GM12878 (cell line): ENCODE measurements around the gene MFSD11. TPM values are rescaled to one million over a fixed set of nuclear protein-coding genes. Genes with fewer than 3 reads are reported as not detected.

Experiments used
- ATAC-seq: fragments of 200-7000 bp; cut with Tn5 transposase; 3 replicates; pipeline ENCODE4 v1.9.1; 2020; ENCODE audit warnings: mild to moderate bottlenecking, moderate library complexity
- BruUV-seq: library from RNA; stranded (reverse); fragments of 400-500 nt; replicated peaks from 2 replicates; lab custom pipeline; 2021; lab: Mats Ljungman, UMichigan
- CTCF ChIA-PET: fragments of 300-600 bp; sonication (Branson Sonifier 250); formaldehyde crosslinking; extraction: SDS; loops from one replicate; lab custom pipeline; 2021; ENCODE audit warnings: inconsistent platforms; lab: Yijun Ruan, JAX
- POLR2A ChIA-PET: fragments of 350-600 bp; formaldehyde crosslinking; extraction: SDS; loops from one replicate; lab custom pipeline; 2021; ENCODE audit warnings: inconsistent platforms; lab: Charles Lee
- RAD21 ChIA-PET: fragments of 300-600 bp; sonication (Branson Sonifier 250); formaldehyde crosslinking; loops from one replicate; lab custom pipeline; 2023; ENCODE audit warnings: antibody characterized with exemption; ENCODE audit not compliant: unreplicated experiment; lab: Charles Lee
- SMC1A ChIA-PET: fragments of 300-600 bp; sonication (Branson Sonifier 250); formaldehyde crosslinking; loops from one replicate; lab custom pipeline; 2023; ENCODE audit not compliant: unreplicated experiment, uncharacterized antibody; lab: Charles Lee
- DNase-seq: peaks from one replicate; pipeline ENCODE4 v3.0.0-alpha.2; 2011; ENCODE audit warnings: low read depth, low spot score
- FAIRE-seq: peaks from 3 replicates; lab custom pipeline; 2011; peaks lifted over from hg19 to GRCh38; lab: Jason Lieb, UNC
- H2AFZ ChIP-seq: 2 replicates; pipeline ENCODE4 v1.6.0; 2011; ENCODE audit warnings: low read depth, low read length, control low read depth; ENCODE audit not compliant: control insufficient read depth
- H3K27ac ChIP-seq: 2 replicates; pipeline ENCODE4 v1.5.1; 2011; ENCODE audit warnings: control low read depth; ENCODE audit not compliant: control insufficient read depth, insufficient read depth
- H3K27me3 ChIP-seq, 2 experiments: replicated peaks in 1 of 2; 2 replicates each; pipeline versions ENCODE4 v1.6.0 to v1.6.1; 2011; ENCODE audit warnings: low read length in 1 of 2; ENCODE audit not compliant: control insufficient read depth in 2 of 2, insufficient read depth in 2 of 2
- H3K36me3 ChIP-seq, 2 experiments: 2 replicates each; pipeline ENCODE4 v1.5.1; 2011; ENCODE audit warnings: low read length in 1 of 2; ENCODE audit not compliant: control insufficient read depth in 2 of 2, insufficient read depth in 2 of 2
- H3K4me1 ChIP-seq: 2 replicates; pipeline ENCODE4 v1.6.1; 2011; ENCODE audit warnings: mild to moderate bottlenecking, low read length, moderate library complexity, mixed read lengths; ENCODE audit not compliant: control insufficient read depth, insufficient read depth
- H3K4me2 ChIP-seq: 2 replicates; pipeline ENCODE4 v1.6.0; 2011; ENCODE audit warnings: control low read depth; ENCODE audit not compliant: control insufficient read depth, insufficient read depth
- H3K4me3 ChIP-seq: fragments of 200-600 bp; sonication (generic); 2 replicates; pipeline ENCODE4 v1.5.1; 2016
- H3K79me2 ChIP-seq: 2 replicates; pipeline ENCODE4 v1.6.0; 2011; ENCODE audit warnings: low read length; ENCODE audit not compliant: control insufficient read depth, insufficient read depth
- H3K9ac ChIP-seq: 2 replicates; pipeline ENCODE4 v1.8.0; 2011; ENCODE audit warnings: low read length, control low read depth, mixed read lengths; ENCODE audit not compliant: control insufficient read depth, insufficient read depth
- H3K9me3 ChIP-seq: replicated peaks from 3 replicates; pipeline ENCODE4 v1.5.1; 2011; ENCODE audit warnings: mild to moderate bottlenecking, low read length; ENCODE audit not compliant: control insufficient read depth, insufficient read depth
- H4K20me1 ChIP-seq: 2 replicates; pipeline ENCODE4 v1.6.0; 2011; ENCODE audit not compliant: control insufficient read depth, insufficient read depth
- BHLHE40 ChIP-seq, 2 experiments: fragments of 450-650 bp in 1 of 2; IDR thresholded peaks; 2 replicates each; pipeline ENCODE4 v1.6.1; 2011 to 2017; ENCODE audit warnings: low read depth in 2 of 2, borderline replicate concordance in 1 of 2, improper control_type of control experiment in 1 of 2, low read length in 1 of 2, mild to moderate bottlenecking in 1 of 2
- GABPA ChIP-seq: IDR thresholded peaks from 2 replicates; pipeline ENCODE4 v1.6.1; 2014; ENCODE audit warnings: antibody characterized with exemption, low read depth, mild to moderate bottlenecking, inconsistent platforms
- GATAD2B ChIP-seq: fragments of 450-650 bp; conservative IDR thresholded peaks from 2 replicates; pipeline ENCODE4 v1.6.1; 2017; ENCODE audit warnings: low read depth, mild to moderate bottlenecking, moderate library complexity
- IKZF2 ChIP-seq, 2 experiments: fragments of 450-650 bp; IDR thresholded peaks; 2 replicates each; pipeline ENCODE4 v1.6.1; 2017; ENCODE audit warnings: mild to moderate bottlenecking in 2 of 2, moderate library complexity in 2 of 2
- MYC ChIP-seq: IDR thresholded peaks from 2 replicates; pipeline ENCODE4 v1.6.1; 2011; ENCODE audit warnings: mild to moderate bottlenecking, low read length, moderate library complexity, inconsistent platforms; ENCODE audit not compliant: insufficient read depth, insufficient replicate concordance, insufficient read length, severe bottlenecking
- POLR2A ChIP-seq: IDR thresholded peaks from 2 replicates; pipeline ENCODE4 v1.6.1; 2011; ENCODE audit warnings: low read depth, mild to moderate bottlenecking, low read length
- POLR2AphosphoS5 ChIP-seq: IDR thresholded peaks from 2 replicates; pipeline ENCODE4 v1.6.1; 2011; ENCODE audit warnings: mild to moderate bottlenecking, low read length, inconsistent platforms
- RAD51 ChIP-seq: fragments of 450-650 bp; IDR thresholded peaks from 2 replicates; pipeline ENCODE4 v1.6.1; 2016; ENCODE audit warnings: moderate library complexity, mild to moderate bottlenecking, inconsistent platforms
- RB1 ChIP-seq: fragments of 450-650 bp; formaldehyde crosslinking; IDR thresholded peaks from 2 replicates; pipeline ENCODE4 v1.6.1; 2017; ENCODE audit warnings: mild to moderate bottlenecking, borderline replicate concordance
- RELB ChIP-seq: fragments of 450-650 bp; IDR thresholded peaks from 2 replicates; pipeline ENCODE4 v1.6.1; 2017; ENCODE audit warnings: low read depth, mild to moderate bottlenecking, moderate library complexity
- STAT1 ChIP-seq: fragments of 450-650 bp; conservative IDR thresholded peaks from 2 replicates; pipeline ENCODE4 v1.6.1; 2014; ENCODE audit warnings: antibody characterized with exemption, mild to moderate bottlenecking
- TAF1 ChIP-seq: IDR thresholded peaks from 2 replicates; pipeline ENCODE4 v1.6.1; 2011; ENCODE audit warnings: mild to moderate bottlenecking, low read depth, low read length, borderline replicate concordance
- ZNF24 ChIP-seq: fragments of 450-650 bp; IDR thresholded peaks from 2 replicates; pipeline ENCODE4 v1.6.1; 2017; ENCODE audit warnings: antibody characterized with exemption, mild to moderate bottlenecking
- ZNF622 ChIP-seq: fragments of 450-650 bp; IDR thresholded peaks from 2 replicates; pipeline ENCODE4 v1.6.1; 2017; ENCODE audit warnings: mild to moderate bottlenecking, inconsistent platforms
- WGBS: methylation state at CpG from one replicate; pipeline ENCODE4 v1.1.6; 2016; ENCODE audit warnings: low lambda C conversion rate; ENCODE audit not compliant: insufficient replicate concordance, insufficient coverage; ENCODE audit errors: missing lambda C conversion rate; 5-methylcytosine and 5-hydroxymethylcytosine counted together
- in situ Hi-C: fragments of 300-500 bp; cut with MboI; formaldehyde crosslinking; loops from 9 replicates; pipeline ENCODE4 v1.14.3; 2018; ENCODE audit warnings: mixed read lengths
- intact Hi-C: fragments of 100-400 bp; cut with micrococcal nuclease; formaldehyde crosslinking; loops from one replicate; pipeline ENCODE4 v1.14.2; 2022; ENCODE audit not compliant: unreplicated experiment
- polyA plus RNA-seq, 11 experiments: library from polyadenylated mRNA; depleted of rRNA in 4 of 11; unstranded in 6 of 11; stranded (reverse) in 5 of 11; fragments of >200 nt; fragmentation: Nextera tagmentation in 4 of 11; fragmentation: Illumina TruSeq in 1 of 11; extraction: Ambion mirVana in 4 of 11; extraction: Trizol in 1 of 11; gene quantifications; 1 replicate in 1 of 11; 2 replicates in 10 of 11; pipeline versions ENCODE4 v1.2.1 to v1.2.3, GENCODE V29; 2011 to 2016; ENCODE audit warnings: inconsistent platforms in 2 of 11, missing spikeins in 2 of 11, low read depth in 1 of 11
- total RNA-seq, 4 experiments: library from RNA; depleted of rRNA in 3 of 4; stranded (reverse); fragments of >200 nt in 3 of 4; fragmentation: Illumina TruSeq in 1 of 4; extraction: Trizol in 1 of 4; gene quantifications; 2 replicates each; pipeline versions ENCODE4 v1.2.1 to v1.2.3, GENCODE V29; 2013 to 2021
- TF ChIP-seq, protein P1 (sequence below): IDR thresholded peaks from 2 replicates; pipeline ENCODE4 v1.6.1; 2011; ENCODE audit warnings: low read depth, low read length, improper control_type of control experiment, borderline replicate concordance

The MFSD11 gene
- total and polyA plus RNA-seq, 10 of the 15 experiments (the other 5 are each of a cell fraction or from before 2014, with no cell fraction given), result 11.0 to 19.4 (median 15.5) TPM

DNA sequence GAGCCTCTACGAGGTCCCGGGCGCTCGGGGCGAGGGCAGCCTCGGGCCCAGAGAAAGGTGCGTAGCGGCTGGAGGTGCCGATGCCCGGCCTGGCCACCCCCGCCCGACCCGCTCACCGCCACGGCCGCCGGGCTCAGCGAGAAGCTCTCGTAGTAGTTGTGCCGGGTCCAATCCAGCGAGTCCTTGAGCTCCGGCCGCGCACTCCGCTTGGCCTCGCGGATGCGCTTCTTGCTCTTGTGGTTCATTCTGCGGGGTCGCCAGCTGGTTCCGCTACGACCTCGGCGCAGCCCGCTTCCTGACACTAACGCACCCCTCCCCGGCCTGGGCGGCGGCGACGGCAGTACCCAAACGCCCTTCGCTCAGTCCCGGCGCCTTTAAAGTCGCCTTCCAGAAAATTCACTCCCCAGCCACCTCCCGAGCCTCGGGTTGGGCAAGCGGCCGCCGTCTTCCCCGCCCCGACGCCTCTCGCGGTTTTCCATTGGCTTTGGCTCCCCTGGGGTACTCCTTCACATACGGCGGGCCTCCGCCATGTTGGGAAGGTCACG lies 11.6 kb upstream of the MFSD11 start, which contains the start of gene JMJD6 (continued):
- TF ChIP-seq, protein P1, sequence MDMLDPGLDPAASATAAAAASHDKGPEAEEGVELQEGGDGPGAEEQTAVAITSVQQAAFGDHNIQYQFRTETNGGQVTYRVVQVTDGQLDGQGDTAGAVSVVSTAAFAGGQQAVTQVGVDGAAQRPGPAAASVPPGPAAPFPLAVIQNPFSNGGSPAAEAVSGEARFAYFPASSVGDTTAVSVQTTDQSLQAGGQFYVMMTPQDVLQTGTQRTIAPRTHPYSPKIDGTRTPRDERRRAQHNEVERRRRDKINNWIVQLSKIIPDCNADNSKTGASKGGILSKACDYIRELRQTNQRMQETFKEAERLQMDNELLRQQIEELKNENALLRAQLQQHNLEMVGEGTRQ, result no peak
- TF ChIP-seq TAF1, result no peak; the same call in 1 of the 2 replicates

DNA sequence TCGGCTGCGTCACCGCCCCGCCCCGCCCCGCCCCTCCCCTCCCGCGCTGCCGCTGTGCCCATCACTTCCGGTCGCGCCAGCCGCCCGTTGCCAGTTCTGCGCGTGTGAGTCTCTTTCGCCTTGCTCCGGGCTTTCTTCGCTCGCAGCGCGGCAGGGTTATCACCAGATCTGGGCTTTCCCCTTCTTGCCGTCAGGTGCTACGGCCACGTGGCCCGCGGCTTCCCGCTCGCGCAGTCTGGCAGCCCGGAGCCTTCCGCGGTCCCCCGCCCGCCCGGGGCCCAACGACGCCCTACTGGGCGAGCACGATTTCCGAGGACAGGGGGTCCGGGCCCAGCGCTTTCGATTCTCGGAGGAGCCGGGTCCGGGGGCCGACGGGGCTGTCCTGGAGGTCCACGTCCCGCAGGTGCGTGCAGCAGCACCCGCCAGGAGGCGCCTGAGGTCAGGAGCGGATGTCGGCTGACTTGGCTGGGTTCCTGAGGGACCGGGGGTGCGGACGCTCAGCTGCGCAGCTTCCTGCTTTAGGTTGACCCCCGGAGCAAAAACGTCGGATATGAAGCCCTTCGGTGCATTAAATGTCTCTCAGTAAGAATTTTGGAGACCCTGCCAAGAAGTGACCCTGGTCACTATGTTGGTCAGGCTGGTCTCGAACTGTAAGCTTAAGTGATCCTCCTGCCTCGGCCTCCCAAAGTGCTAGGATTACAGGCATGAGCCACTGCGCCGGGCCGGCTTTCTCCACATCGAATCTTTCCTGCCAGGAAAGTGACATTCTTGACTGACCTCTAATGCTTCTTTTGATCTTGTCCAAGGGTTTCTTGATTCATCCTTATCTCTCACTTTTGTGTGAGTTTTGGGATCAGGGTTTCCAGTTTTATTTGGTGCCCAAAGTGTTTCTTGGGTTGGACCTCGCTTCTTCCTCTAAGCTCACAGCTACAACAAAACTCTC lies 10.9 kb upstream of the MFSD11 start, which contains the start of gene METTL23:
Gene METTL23 (plus strand): TSS at position 64 of the 943 bp plus-strand sequence. CDS start 2,872 bp downstream, outside the sequence.
- Histone ChIP-seq H3K27me3 (no peaks in the 10 kb centered on the region), H3K4me1 (no peaks in the 10 kb centered on the region; the same call in 1 of the 2 replicates), H3K9ac (peak within 1 kb of the TSS; percentile 98), H2AFZ (peak within 1 kb of the TSS; percentile 78), H3K79me2 (peaks cover 73% of the 10 kb centered on the region), H3K36me3 (peaks cover 0 to 16% of the 10 kb centered on the region in 2 experiments; a peak in 2 of 4 replicates), H3K9me3 (no peaks in the 10 kb centered on the region), H3K4me3 (peak within 1 kb of the TSS; percentile 97), H3K4me2 (peak within 1 kb of the TSS; percentile 68), H3K27ac (peak within 1 kb of the TSS; percentile 98), H4K20me1 (no peaks in the 10 kb centered on the region)
- ChIA-PET CTCF (interaction anchor here (0.6 to 7.2 kb wide), 15 partner anchors 8 to 544 kb away, joined by 3 to 65 read pairs (median 4); partner anchors contain the start of genes MFSD11 and SRSF2), RAD21 (interaction anchor here (0.7 to 1.8 kb wide), 6 partner anchors 9 to 115 kb away, joined by 3 to 12 read pairs (median 4); partner anchors contain the start of genes MFSD11 and SRSF2), SMC1A (interaction anchor here (0.9 to 1.8 kb wide), 4 partner anchors 9 to 127 kb away, joined by 3 to 10 read pairs (median 6); partner anchors contain the start of gene MFSD11), POLR2A (interaction anchor here (0.6 to 4.4 kb wide), 8 partner anchors 10 to 65 kb away, joined by 3 to 60 read pairs (median 4); partner anchors contain the start of genes MFSD11 and SRSF2)
- DNase-seq, result no peak
- under 1% methylated on average over 47 of the region's 71 CpGs for WGBS
- ATAC-seq, result peak; percentile 72
- intact Hi-C loops, result loop anchor here (1.0 to 5.0 kb wide), 2 partner anchors 8 to 110 kb away; no protein-coding TSS in a partner anchor
- in situ Hi-C loops, result no loop called here
- BruUV-seq, result TSS peak; percentile 88
- peak; percentile 56 for FAIRE-seq
- no peak for TF ChIP-seq ZNF622
- peak; percentile 95 to 98 for TF ChIP-seq BHLHE40 (IDR thresholded peaks at IDR 0.05; ENCODE audit: borderline replicate concordance in 1 of 2, low read depth in 2 of 2, low read length in 1 of 2)
- TF ChIP-seq RAD51, result peak; percentile 91
- peak; percentile 92 for TF ChIP-seq POLR2A
- TF ChIP-seq POLR2AphosphoS5, result peak; percentile 83; the same call in 1 of the 2 replicates
- TF ChIP-seq MYC, result peak; percentile 45
- no peak for TF ChIP-seq ZNF24
- TF ChIP-seq RELB, result peak; percentile 61
- TF ChIP-seq STAT1, result 0 out of 2 replicates have a peak, but pooled peaks have one; percentile 46
- TF ChIP-seq GABPA, result peak; percentile 66
- peak; percentile 45; the same call in 1 of the 2 replicates for TF ChIP-seq GATAD2B
- TF ChIP-seq IKZF2 (IDR thresholded peaks at IDR 0.05), result peak in 1 of 2 experiments; percentile 35; a peak in 2 of 4 replicates
- peak; percentile 94 for TF ChIP-seq RB1
